NCI-H2196 treated with DMSO at 0.1 percent for 48 hours (cell line): Measurements from ENCODE around the gene PRKG1.
"Not testable (repeated sequence)": the region's sequence is repeated elsewhere in the genome, so short reads cannot be mapped to it uniquely, and the experiment has no call there.

Experiments
- DNase-seq: peaks from one replicate; lab custom pipeline; 2025; ENCODE audit not compliant: unreplicated experiment; lab: John Stamatoyannopoulos, UW

PRKG1 gene

GRCh38 chr10:52145636-52146035 lies 1071.3 kb downstream of the PRKG1 start:
- no peak for DNase-seq

DNA sequence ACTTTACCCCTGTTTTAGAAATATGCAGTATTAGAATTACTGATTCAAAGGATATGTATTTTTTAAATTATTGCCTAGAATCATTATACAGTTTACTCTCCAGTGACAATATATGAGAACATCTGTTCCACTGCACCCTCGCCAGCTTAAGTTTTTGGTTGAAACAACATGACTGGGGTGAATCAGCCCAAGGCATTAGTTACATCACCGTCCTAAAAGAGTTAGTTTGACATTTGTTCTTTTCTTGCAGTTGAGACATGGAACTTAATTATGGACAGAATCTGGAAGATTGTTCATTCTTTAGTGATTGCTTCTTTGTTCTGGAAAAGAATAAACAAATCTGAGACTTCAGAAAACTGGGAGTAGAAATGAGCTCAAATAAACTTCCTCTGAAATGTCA lies 1072.5 kb downstream of the PRKG1 start:
- no peak for DNase-seq

GRCh38 chr10:52170776-52171175 lies 1096.5 kb downstream of the PRKG1 start:
- no peak for DNase-seq

DNA sequence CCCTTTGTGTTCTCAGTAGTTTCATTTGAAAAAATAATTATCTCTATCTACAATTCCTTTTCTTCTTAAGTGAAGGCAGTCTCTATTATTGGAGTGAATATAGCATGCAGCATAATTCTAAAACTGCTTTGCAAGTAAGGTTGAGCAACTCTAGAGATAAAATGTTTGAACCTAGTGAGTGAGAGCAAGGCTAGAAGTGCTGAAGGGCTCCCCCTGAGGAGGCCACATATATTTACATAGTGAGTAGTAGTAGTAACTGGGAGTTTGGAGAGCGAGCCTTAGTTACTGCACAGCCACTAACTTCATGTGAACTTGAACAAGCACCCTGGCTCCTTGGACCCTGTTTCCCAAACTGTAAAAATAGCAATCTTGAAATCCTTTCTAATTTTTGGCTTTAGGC lies 1098.3 kb downstream of the PRKG1 start:
- no peak for DNase-seq

- DNase-seq, result no peak
Measured at GRCh38 chr10:52185256-52185655, 1111.0 kb downstream of the PRKG1 start.

DNA sequence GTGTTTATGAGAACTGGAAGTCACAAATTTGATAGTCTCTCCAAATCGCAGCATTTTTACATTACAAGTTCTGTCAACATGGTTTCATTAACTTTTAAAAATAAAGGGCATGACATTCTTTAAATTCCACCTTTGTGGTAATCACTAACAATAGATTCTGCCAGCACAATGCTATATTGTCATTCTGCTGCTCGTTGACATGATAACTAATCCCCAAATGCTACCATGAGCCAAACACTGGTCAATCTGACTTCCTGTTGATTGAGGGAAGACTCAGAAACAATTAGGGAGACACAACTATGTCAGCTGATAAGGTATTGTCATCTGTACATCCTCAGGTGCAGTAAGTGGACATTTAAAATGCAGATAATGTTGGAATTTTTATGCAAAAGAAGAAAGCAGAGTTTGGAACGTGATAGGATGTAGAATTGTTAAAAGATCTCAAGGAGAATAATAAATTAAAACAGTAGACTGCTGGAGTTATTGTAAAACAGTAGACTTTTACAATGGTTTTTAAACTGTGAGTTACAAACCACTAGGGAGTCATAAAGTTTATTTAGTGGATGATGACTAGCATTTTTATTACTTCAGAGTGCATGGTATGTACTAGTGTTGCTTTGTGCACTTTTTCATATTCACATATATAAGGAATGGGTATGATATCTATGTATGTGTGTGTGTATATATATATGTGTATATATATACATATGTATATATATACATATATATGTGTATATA lies 1113.4 kb downstream of the PRKG1 start:
- no peak for DNase-seq

DNA sequence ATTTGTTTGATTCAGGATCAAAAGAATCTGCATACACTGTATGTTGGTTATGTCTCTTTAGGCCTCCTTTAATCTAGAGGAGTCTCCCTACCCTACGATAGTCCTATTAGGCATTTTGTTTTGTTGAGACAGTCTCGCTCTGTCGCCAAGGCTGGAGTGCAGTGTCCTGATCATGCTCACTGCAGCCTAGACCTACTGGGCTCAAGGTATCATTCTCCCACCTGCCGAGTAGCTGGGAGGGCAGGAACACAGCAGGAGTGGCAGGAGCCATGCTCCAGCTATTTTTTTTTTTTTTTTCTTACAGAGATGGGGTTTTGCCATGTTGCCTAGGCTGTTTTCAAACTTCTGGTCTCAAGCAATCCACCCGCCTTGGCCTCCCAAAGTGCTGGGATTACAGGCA lies 1116.8 kb downstream of the PRKG1 start:
- no peak for DNase-seq

DNA sequence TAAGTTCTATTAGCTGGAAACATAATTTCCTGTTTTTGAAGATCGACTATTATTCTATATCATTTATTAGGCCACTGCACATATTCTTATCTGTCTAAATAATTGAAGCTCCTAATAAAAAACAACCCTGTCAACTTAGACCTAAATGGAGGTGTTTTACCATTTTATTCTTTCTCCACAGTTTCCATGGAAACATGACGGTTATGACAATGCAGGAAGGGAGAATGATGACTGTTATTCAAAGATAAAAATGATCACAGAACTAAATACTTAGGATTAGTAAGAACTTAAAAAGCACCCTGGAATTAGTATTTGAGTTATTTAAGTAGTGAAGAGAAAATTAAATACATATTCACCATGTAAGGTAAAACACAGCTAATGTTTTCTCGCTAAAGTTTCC lies 1119.9 kb downstream of the PRKG1 start:
- DNase-seq, result no peak

DNA sequence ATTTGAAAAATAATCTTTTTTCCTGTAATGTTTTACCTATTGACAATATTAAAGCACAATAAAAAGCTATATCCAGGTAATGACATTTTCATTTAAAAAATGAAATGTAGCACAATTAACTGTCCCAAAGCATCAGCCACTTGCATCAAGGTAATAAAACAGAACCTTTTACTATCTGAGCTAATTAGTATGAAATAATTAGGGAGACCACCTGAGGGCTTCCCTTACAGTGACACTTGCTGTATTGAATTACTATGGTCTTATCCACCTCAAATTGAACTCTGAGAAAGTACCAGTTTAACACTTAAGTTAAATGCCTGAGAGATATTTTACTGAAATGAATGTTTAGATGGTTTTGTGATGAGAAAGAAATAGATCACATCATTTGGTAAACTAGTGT lies 1120.4 kb downstream of the PRKG1 start:
- no peak for DNase-seq

DNA sequence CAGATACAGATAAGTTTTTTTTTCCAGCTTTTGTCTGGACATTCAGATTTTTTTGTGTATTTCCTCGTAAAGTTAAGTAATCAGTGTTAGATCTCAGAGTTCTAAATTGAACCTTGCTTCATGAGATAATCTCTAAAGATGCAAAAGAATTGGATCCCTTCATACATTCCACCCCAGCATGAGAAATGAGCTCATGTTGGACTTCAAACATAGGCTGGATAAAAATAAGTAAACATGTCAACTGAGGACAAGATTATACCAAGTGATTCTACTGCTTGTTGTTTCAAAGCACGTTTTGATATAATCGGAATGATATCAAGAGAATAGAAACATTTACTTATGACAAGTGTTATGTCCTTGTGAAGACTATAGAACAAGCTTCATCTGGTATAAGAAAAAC lies 1122.8 kb downstream of the PRKG1 start:
- DNase-seq, result no peak

DNA sequence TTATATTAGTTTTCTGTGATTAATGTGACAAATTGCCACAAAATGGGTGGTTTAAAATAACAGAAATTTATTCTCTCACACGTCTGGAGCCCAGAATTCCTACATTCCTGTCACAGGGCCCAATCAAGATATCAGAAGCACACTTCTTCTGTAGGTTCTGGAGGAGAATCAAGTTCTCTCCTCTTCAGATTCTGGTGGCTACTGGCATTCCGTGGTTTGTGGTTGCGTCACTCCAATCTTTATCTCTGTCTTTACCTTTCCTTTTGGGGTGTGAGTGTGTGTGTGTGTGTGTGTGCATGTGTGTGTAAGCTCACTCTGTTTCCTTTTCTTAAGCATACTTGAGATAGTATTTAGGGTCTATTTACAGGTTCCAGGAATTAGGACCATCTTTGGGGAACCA lies 1124.3 kb downstream of the PRKG1 start:
- no peak for DNase-seq

DNA sequence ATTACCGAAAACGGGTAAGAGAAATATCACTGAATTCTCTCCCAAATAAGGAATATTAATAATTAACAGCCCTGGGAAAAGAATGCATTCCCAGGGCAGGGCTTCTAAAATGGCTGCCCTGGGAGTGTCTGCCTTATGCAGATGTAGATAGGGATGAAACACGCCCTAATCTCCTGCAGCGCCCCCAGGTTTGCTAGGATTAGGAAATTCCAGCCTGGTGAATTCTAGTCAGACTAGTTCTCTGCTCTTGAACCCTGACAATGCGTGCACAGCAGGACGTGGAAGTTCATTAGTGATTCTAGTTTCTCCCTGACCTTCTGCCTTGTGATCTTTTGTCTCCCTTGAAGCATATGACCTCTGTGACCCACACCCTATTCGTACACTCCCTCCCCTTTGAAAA lies 1130.6 kb downstream of the PRKG1 start:
- DNase-seq, result not testable (repeated sequence)

- DNase-seq, result no peak
Measured at GRCh38 chr10:52208365-52208764, 1134.1 kb downstream of the PRKG1 start.

GRCh38 chr10:52210161-52210560 lies 1135.9 kb downstream of the PRKG1 start:
- no peak for DNase-seq

GRCh38 chr10:52212062-52212461 lies 1137.8 kb downstream of the PRKG1 start:
- no peak for DNase-seq

DNA sequence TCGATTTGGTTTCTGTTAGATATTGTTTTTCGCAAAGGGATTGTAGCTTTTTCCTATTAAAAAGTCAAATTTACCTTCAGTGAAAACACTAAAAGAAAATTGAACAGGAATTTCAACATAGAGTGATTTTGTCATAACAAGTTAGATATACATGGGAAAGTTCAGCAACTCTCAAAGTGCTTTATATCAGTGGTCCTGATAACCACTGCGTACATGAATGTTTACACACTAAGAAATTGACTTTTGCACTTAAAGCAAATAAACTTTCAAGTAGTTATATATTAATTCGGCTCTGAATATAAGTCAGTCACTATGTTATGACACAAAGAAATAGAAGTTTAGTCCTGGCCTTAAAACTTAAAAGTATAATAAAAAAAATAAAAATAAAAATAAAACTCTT lies 1138.5 kb downstream of the PRKG1 start:
- DNase-seq, result no peak

DNA sequence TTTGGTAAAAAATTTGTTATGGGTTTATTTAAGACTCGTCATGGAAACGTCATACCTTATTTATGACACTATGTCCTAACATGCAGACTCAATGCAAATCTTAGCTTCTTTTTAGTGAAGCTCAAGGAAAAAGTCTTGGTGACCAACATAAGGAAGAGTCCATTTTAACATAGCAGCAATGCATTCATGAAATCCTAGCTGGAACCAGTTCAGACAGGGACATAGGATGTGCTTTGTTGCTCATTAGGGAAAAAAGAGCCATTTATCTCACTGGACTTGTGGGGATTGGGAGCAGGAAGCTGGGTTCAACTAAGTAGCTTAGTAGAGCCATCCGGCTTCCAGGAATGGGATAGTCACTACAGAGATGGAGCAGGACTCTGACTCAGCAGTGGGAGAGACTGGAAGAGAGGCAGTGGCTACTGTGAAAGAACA lies 1139.0 kb downstream of the PRKG1 start:
- DNase-seq, result no peak

GRCh38 chr10:52215745-52216361 lies 1141.6 kb downstream of the PRKG1 start:
- DNase-seq, result peak; percentile 0

- no peak for DNase-seq
Measured at GRCh38 chr10:52216852-52217251, 1142.6 kb downstream of the PRKG1 start.

GRCh38 chr10:52217531-52217930 lies 1143.2 kb downstream of the PRKG1 start:
- DNase-seq, result no peak

DNA sequence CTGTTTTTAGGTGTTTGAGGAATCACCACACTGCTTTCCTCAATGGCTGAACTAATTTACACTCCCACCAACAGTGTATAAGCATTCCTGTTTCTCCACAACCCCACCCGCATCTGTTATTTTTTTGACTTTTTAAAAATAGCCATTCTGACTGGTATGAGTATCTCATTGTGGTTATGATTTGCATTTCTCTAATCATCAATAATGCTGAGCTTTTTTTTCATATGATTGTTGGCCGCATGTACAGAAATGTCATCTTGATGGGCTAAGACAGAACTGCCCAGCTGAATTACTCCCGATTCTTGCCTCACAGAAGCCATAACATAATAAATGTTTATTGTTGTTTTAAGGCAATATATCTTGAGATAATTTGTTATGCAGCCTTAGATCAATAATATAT lies 1146.7 kb downstream of the PRKG1 start:
- DNase-seq, result no peak

DNA sequence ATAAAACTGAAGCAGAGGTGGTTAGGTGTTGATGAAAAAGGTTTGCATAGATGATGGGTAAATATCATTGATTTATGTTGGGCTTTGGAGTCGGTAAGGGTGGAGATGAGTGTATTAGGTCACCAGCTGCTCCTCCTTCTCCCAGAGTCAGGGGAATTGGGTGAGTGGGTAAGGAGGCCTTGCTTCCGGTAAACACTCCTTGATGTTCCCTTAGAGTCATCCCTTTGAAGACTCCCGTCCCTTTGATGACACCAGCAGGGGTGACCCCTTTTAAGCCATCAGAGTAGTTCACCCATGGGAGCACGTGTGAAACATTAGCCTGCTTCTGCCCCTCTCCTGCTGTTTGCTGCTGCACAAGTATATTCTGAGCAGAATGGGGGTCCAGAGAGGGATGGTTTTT lies 1147.6 kb downstream of the PRKG1 start:
- no peak for DNase-seq
